Amygdala (tissue), 56 donors: ENCODE measurements around the gene KIF16B.
"Not testable (repeated sequence)": the region's sequence is repeated elsewhere in the genome, so short reads cannot be mapped to it uniquely, and the experiment has no call there.

Experiments used
- DNase-seq, 56 donors: peaks; one replicate each; lab custom pipeline; 2025; lab: John Stamatoyannopoulos, UW

Gene KIF16B

DNA sequence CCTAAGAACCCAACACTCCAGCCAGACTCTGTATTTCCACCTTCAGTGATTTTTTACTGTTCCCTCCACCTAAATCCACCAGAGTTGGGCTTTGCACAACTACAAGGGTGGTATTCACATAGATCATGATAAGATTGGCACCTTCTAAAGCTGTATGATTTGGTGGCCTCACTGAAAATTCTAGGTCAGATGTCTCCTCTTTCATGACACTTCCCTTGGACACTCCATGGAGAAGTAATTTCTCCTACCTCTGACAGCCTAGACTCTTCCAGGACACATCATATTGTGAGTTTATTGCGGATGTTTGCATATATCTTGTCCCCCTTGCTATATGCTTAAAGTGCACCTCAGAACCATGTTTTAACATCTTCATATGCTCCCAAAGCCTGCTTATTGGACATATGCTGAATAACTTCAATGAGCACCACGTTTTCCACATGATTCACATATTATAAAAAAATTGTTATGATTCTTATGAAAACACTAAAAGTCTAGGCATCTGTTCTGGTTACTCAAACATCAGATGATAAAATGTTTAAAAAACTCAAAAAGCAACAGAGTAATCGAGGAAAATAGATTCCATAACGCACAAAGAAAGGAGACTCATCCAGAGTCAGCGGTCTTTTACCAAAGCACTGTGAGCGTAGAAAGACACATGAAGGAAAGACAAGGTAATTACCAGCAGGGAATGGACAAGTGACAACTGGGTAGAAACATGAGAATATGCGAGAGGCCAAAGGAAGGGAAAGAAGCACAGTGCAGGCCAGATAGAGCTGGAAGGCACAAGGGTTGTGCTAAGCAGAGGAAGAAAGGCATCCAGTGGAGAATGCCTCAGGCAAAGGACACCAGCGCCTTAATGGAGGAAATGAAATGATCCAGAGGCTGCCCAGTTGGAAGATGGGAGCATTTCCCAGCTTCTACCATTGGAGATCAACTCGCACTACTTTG, 46.5 kb downstream of the KIF16B start:
- DNase-seq, result no peak

DNA sequence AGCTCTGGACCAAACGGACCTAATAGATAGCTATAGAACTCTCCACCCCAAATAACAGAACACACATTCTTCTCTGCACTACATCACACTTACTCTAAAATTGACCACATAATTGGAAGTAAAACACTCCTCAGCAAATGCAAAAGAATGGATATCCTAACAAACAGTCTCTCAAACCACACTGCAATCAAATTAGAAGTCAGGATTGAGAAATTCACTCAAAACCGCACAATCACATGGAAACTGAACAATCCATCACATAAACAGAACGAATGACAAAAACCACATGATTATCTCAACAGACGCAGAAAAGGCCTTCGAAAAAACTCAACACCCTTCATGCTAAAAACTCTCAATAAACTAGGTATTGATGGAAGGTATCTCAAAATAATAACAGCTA, 50.6 kb downstream of the KIF16B start:
- not testable (repeated sequence) for DNase-seq

DNA sequence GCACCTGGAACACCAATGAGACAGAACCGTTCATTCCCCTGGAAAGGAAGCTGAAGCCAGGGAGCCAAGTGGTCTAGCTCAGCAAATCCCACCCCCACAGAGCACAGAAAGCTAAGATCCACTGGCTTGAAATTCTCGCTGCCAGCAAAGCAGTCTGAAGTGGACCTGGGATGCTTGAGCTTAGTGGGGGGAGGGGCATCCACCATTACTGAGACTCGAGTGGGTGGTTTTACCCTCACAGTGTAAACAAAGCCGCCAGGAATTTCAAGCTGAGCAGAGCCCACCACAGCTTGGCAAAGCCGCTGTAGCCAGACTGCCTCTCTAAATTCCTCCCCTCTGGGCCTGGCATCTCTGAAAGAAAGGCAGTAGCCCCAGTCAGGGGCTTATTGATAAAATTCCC, 53.1 kb downstream of the KIF16B start:
- DNase-seq, result no peak

DNA sequence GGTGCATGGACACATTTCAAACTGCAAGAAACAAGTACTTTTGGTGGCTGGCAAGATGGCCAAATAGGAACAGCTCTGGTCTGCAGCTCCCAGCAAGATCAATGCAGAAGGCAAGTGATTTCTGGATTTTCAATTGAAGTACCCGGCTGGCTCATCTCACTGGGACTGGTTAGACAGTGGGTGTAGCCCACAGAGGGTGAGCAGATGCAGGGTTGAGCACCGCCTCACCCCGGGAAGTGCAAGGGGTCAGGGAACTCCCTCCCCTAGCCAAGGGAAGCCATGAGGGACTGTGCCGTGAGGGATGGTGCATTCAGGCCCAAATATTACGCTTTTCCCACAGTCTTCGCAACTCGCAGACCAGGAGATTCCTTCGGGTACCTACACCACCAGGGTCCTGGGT, 53.6 kb downstream of the KIF16B start:
- DNase-seq, result not testable (repeated sequence)

DNA sequence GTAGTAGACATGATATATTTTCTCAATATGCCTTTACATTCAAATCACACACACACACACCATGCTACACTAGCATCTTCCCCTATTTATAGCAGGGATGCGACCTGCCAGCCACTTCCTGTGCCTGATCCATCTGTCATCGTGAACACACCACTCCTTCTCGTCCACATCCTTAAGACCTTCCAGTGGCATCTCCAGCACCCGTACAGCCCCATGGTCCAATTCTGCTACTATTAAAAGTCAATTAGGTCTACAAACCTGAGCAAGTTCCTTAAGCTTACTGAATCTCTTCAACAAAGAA, 54.5 kb downstream of the KIF16B start:
- no peak for DNase-seq

DNA sequence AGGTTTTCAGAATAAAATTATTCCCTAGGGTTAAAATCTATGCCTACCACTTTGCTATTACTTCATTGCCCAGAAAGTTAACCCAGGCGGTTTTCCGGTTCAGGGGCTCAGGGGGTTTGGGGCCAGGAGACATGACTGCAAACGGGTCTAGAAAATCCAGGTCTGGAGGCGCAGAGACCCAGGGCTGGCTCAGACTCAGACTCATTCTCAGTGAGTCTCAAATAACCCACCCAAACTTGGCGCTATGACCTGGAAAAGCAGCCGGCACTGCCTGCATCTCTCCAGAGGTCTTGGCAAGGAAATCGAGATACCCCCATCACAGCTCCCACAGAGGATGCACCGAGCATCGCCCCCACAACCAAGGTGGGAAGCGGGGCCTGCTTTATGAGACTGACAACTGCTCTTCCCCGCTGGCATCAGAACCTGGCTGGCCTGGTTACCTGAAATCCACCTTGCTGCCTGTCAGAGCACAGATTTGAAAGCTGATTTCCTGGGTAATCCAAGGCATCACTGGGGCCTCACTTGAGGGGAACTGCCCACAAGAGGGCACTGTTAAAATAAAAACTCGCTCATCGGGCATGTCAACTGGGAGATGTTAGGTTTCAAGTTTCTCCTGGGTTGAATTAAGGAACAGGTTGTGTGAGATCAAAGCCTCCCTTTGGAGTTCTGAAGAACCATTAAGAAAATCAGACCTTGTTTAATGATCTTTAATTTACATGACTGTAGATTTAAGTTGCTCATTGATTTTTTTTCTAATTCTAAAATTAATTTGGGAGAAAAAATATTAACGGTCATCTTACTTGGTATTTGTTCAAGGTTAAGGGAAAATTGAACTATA, 55.1 kb downstream of the KIF16B start:
- peak in 14 of 56 donors; percentile 2 to 58 (median 12) for DNase-seq

DNA sequence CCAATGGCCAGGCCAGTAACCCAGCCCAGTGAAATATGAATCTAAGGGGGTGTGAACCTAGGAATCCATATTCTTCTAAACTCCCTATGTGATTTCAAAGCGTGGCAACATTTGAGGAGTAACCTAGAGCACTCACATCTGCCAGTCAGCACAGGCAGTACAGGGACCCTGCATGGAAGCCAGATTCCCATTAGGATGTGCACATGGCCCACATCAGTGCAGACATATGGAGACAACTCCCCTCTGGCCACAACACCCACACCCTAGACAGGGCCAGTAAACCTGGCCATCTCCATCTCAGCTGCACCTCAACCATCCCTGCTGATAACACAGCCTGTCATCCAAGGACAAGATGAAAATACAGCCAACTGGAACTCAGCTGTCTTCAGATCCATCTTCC, 56.5 kb downstream of the KIF16B start:
- no peak for DNase-seq

DNA sequence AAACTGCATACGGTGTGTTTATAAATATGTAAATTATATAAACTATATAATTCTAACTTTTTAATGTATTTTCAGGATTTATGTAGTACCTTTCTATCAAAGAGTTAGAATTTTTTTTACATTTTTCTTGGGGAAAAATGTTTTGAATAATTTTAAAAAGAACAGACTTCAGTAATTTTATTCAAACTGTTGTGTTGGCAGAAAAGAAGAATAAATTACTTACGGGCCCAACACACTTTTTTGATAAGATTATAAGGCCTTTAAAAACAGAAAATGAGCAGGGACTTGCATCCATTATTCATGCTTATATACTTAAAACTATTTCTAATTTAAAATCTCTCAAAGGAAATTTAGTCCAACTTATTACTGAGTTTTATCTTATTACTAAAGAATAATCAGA, 58.2 kb downstream of the KIF16B start:
- no peak for DNase-seq

DNA sequence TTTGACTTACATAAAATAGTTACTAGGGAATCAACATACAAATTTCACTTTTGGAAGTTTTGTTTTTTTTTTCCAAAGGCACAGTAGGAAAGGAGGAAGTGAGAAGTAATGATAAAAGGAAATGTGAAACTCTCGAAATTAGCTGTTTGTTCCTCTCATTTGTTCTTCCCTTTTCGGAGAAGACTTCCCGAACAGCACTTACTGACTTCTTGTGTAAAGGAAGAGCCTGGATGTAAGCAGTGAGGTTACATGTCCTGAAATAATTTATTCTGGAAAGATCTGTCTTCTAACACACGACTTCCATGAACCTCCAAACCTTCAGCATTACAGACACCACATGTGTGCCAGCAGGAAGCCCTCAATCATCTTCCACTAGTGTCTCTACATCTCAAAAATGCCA, 59.1 kb downstream of the KIF16B start:
- no peak for DNase-seq

DNA sequence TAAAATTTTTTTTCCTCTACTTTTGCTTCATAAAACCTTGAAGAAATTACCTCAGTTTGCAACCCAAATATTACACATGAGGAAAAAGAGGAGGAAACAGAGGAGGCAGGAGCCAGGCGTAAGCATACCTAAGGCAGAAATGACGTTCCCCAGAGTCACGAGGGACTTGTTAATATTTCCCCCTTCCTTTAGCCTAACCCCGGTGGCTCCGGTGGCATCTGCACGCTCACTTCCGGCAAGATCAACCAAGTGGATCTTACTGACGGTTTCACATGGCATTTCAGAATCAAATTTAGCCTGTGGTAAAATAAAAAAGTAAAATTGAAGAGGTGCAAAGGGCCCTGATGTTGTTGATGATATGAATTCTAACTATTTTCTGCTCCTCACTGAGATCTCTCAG, 67.4 kb downstream of the KIF16B start:
- no peak for DNase-seq

DNA sequence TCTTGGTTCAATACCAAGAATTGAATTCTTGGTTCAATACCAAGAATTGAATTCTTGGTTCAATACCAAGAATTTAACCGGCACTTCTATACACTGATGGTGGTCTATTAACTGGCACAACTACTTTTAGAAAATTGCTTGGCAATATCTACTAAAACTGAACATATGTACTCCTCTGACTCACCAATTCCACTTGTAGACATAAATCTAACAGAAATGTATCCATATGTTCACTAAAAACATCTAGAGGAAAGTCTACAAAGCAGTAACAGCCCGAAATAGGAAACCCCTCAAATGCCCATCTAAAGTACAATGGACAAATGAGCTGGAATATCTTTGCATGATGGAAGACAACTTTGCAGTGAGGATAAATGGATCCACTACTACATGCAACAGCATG, 71.9 kb downstream of the KIF16B start:
- no peak for DNase-seq

DNA sequence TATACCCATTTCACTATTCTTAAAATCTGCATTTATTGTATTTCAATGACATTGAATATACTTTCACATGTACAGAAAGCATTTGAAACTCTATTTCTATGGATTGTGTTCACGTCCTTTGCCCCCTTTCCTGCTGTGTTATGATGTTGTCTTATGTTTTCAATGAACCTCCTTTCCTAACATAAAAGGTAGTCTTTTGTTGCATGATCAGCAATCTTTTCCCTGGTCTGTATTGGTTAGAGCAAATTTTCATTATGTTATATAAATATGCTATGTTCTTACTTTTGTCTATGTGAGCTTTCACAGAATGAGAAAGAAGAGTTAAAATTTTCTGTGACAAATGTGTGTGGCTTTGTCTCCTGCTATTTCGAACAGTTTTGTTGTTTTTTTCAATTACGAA, 73.1 kb downstream of the KIF16B start:
- DNase-seq, result no peak

DNA sequence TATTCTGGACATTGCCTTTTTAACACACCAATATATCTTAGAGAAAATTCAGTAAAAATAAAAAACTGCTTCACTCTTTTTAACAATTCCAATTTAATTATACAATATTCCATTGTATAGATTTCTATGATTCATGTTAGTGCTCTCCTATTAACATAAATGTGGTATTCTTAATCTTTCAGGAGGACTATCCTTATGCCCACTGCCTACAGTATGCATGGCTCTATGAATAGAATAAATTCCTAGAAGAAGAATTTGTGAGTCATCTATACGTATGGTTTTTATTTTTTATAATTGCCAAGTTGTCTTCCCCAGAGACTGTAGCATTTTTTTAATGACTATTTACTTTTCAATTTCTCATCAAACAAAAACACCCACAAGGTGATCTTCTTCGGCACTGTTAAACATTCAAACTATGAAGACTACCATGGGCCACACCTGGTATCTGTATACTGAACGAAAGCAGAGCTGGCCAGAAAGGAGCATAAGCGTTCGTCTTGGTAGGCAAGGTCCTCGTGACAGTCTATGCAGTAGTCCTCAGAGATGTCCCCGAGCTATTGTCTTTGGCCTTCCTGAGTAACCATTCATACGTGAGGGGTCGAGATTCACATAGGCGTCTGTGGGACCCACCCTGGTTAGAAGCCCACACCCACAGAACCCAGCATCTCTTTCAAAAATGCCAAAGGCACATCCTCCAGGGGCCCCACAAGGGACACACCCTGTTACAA, 74.6 kb downstream of the KIF16B start:
- DNase-seq, result no peak

DNA sequence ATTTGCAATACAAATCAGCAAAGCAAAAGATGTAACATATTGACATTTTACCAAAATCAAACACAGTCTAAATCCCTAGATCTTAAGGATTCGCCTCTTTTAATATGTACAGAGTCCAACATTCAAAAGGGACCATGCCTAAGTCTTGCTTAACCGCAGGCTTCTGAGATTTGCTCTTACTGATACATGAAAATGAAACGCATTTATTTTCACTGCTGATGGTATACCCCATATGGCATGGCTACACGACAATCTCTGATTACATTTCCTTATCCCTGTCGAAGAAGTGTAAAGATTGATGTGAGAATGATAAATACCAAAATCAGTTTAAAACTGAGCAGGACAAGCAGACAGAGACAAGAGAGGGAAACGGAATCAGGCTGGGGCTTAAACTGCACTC, 75.4 kb downstream of the KIF16B start:
- no peak for DNase-seq

DNA sequence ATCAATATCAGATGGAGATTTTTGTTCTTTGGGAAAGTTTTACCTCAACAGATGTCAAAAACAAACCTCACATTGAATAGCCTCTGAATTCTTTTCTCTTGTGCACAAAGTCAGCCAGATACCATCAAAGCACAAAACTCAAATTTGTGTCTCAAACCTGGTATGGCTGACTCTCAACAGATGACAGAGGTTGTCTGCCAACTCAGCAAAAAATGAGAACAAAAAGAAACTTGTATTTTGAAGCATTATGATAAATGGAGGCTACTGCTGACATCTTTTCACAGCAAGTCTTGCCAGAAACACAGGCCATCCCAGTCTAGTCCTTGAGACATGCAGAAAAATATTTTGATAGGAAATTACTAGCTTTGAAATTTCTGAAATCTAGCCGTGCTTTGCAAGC, 79.8 kb downstream of the KIF16B start:
- DNase-seq, result no peak

DNA sequence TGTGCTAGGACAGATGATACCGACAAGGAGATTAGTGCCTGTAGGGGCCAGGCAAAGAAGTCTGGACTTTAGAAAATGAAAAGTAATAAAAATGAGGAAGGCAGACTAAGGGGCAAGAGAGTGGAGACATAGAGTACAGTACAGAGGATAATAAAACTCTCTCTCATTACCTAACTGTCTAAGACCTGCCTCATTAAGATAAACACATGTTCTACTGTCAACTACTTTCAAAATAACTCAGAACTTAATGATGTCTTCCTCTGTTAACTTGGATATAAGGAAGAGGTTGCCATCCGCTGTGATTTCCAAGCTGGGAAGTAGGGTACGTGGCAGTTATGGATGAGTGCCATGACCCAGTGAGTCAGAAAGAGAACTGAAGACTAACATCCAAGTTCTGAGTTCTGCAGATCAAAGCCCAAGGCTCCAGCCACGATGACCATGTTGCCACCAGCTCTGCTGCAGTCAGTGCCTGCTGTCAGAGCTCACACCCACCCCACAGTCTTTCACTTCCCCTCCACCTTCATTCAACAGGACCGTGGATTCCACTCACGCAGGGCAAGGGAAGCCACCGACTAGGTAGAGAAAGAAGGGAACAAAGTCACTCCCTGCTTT, 81.8 kb downstream of the KIF16B start:
- peak in 4 of 56 donors; percentile 3 to 48 (median 18) for DNase-seq

DNA sequence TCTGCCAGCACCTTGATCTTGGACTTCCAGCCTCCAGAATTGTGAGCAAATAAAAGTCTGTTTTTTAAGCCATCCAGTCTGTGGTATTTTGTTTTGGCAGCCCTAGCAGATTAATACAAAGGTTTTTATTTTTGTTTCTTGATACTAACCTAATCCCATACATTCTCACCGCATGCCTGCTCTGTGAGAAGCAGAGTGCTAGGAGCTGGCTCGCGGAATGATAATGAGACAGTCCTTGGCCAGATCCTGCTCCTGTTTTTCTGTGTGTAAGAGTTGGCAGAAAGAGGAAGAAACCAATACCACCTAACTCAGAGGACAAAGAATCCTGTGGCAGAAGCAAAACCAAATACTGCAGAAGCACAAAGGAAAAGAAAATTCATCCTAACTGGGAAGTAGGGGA, 82.6 kb downstream of the KIF16B start:
- DNase-seq, result no peak

DNA sequence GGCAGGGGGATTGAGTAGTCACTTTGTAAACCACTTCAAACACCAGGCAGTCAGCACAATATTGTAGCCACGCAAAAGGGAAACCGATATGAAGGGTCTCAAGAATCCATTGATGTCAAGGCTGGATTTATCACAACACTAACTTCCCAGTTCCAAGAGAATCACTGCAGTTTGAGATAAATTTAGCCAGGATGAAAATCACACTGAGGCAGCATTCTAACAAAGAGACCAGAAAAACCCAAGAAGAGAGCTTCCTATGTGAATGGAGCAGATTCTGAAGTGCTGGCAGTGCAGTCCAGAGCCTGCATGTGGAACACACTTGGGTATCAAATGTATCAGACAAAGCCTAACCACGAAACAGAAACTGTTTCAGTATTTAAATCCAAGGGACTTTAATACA, 84.6 kb downstream of the KIF16B start:
- DNase-seq, result no peak

DNA sequence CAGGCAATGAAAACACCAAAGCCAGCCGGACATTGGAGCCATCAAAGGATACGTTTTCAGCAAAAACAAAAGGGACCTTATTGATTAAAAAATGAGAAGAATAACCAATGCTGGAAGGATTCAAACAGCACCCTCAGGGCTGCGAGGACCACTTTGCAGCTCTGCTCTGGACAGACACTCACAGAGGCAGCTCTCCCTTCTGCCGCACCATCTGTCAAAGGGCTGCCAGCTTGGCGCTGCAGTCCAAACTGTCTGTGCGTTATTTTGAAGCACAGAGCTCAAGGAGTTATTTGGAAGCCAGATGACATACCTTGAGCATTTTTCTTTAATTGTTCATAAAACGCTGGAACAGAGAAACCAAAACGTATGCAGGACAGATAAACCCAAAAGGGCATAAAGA, 85.2 kb downstream of the KIF16B start:
- peak in 2 of 56 donors; percentile 4 to 7 for DNase-seq

DNA sequence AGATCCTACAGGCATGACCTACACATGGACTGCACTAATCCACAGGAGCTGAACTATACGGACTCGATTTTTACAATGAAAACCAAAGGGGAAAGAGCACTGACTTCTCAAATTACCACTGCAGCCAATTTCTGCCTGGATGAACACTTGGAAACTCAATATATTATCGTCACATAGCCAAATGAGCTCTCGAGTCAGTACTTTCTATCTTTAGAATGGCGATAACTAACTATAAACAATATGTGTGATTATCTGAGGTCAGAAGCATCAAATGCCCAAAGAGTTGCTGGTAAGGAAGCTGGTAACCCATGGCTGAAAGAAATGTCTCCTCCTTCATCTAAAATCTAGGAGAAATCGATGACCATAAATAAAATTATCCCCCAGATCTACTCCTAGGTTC, 86.7 kb downstream of the KIF16B start:
- no peak for DNase-seq

DNA sequence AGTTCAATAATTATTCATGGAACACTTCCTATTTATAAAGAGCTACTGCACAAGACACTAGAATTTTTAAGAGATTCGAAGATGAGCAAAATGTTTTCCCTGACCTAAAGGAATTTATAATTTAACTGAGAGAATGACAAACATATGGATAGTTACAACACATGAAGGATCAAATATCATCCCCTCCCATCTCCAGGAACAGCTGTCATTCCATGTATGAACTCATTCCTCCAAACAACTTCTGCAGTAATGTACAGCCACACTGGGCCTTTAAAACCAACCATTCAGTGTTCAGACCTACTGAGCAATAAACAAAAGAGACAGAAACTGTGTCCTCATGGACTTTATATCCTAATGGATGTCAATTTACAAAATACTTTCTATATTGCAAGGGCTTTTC, 87.8 kb downstream of the KIF16B start:
- DNase-seq, result no peak
